A549 (cell line): ENCODE data around the gene SDC1. TPM values are rescaled to one million over a fixed set of nuclear protein-coding genes. Genes with fewer than 3 reads are reported as not detected.

ENCODE experiments used
- ATAC-seq, 2 experiments: fragments of 200-7000 bp in 1 of 2; fragments of >200 bp in 1 of 2; cut with Nextera tagmentation in 1 of 2; cut with Tn5 transposase in 1 of 2; 3 replicates each; pipeline versions ENCODE4 v1.8.0 to v1.9.1; 2018 to 2020; ENCODE audit warnings: mild to moderate bottlenecking in 1 of 2, moderate library complexity in 1 of 2
- CTCF ChIA-PET: fragments of 300-600 bp; sonication (Branson Sonifier 250); formaldehyde crosslinking; extraction: SDS; loops from one replicate; lab custom pipeline; 2021; ENCODE audit warnings: antibody characterized with exemption, inconsistent platforms; lab: Yijun Ruan, JAX
- POLR2A ChIA-PET: fragments of 350-600 bp; formaldehyde crosslinking; extraction: SDS; loops from one replicate; lab custom pipeline; 2021; ENCODE audit warnings: antibody characterized with exemption, inconsistent platforms; lab: Yijun Ruan, JAX
- DNase-seq, 2 experiments: peaks; one replicate each; pipeline versions ENCODE4 v3.0.0 to v3.0.0-alpha.2; 2011 to 2016; ENCODE audit warnings: low read depth in 1 of 2, low spot score in 1 of 2
- FAIRE-seq: peaks from 2 replicates; lab custom pipeline; 2011; peaks lifted over from hg19 to GRCh38; lab: Jason Lieb, UNC
- H3K27ac ChIP-seq, 2 experiments: fragments of >200 bp; sonication (Bioruptor Twin); formaldehyde crosslinking; 3 replicates each; pipeline ENCODE4 v1.5.1; 2016 to 2017
- H3K4me1 ChIP-seq: fragments of >200 bp; sonication (Bioruptor Twin); formaldehyde crosslinking; 3 replicates; pipeline ENCODE4 v1.6.1; 2016
- H3K4me2 ChIP-seq: fragments of >200 bp; sonication (Bioruptor Twin); formaldehyde crosslinking; 3 replicates; pipeline ENCODE4 v1.6.1; 2016
- H3K4me3 ChIP-seq: fragments of >200 bp; sonication (Bioruptor Twin); formaldehyde crosslinking; 3 replicates; pipeline ENCODE4 v1.5.1; 2016
- H3K9me3 ChIP-seq: fragments of >200 bp; sonication (Bioruptor Twin); formaldehyde crosslinking; 3 replicates; pipeline ENCODE4 v1.6.1; 2016
- BCL3 ChIP-seq: fragments of >200 bp; sonication (Bioruptor Twin); formaldehyde crosslinking; IDR thresholded peaks from 3 replicates; pipeline ENCODE4 v1.6.1; 2016
- BHLHE40 ChIP-seq: IDR thresholded peaks from 2 replicates; pipeline ENCODE4 v1.6.1; 2012; ENCODE audit warnings: low read depth, low read length, inconsistent platforms
- CBX2 ChIP-seq: fragments of 200-600 bp; sonication (generic); IDR thresholded peaks from 2 replicates; pipeline ENCODE4 v1.6.1; 2016; ENCODE audit warnings: low read depth, mild to moderate bottlenecking, borderline replicate concordance
- CEBPB ChIP-seq, 2 experiments: fragments of >200 bp in 1 of 2; sonication (Bioruptor Twin) in 1 of 2; formaldehyde crosslinking in 1 of 2; IDR thresholded peaks; 2 replicates each; pipeline ENCODE4 v1.6.1; 2012 to 2016
- CTCF ChIP-seq: fragments of >200 bp; sonication (Bioruptor Twin); formaldehyde crosslinking; IDR thresholded peaks from 3 replicates; pipeline ENCODE4 v1.5.1; 2016
- E2F6 ChIP-seq: IDR thresholded peaks from 2 replicates; pipeline ENCODE4 v1.6.1; 2012; ENCODE audit warnings: low read depth, borderline replicate concordance
- EHMT2 ChIP-seq: fragments of 200-600 bp; sonication (generic); IDR thresholded peaks from 2 replicates; pipeline ENCODE4 v1.6.1; 2016; ENCODE audit warnings: antibody characterized with exemption, low read depth, mild to moderate bottlenecking, moderate library complexity
- EP300 ChIP-seq, 2 experiments: fragments of >200 bp; sonication (Bioruptor Twin); formaldehyde crosslinking; IDR thresholded peaks; 2 replicates in 1 of 2; 3 replicates in 1 of 2; pipeline ENCODE4 v1.6.1; 2016 to 2017
- FOSB ChIP-seq: fragments of 250-450 bp; sonication (Bioruptor Pico); IDR thresholded peaks from 2 replicates; pipeline ENCODE4 v1.5.0; 2020; ENCODE audit warnings: mild to moderate bottlenecking, moderate library complexity
- HDAC2 ChIP-seq: fragments of 200-600 bp; sonication (generic); IDR thresholded peaks from 2 replicates; pipeline ENCODE4 v1.6.1; 2016
- HOXB13 ChIP-seq: fragments of 250-450 bp; sonication (Bioruptor Pico); IDR thresholded peaks from 2 replicates; pipeline ENCODE4 v1.5.0; 2020; ENCODE audit warnings: low read depth, mild to moderate bottlenecking, moderate library complexity
- JUN ChIP-seq, 2 experiments: fragments of >200 bp; sonication (Bioruptor Twin); formaldehyde crosslinking; IDR thresholded peaks; 2 replicates in 1 of 2; 3 replicates in 1 of 2; pipeline ENCODE4 v1.6.1; 2016 to 2017
- JUNB ChIP-seq: fragments of >200 bp; sonication (Bioruptor Twin); formaldehyde crosslinking; IDR thresholded peaks from 2 replicates; pipeline ENCODE4 v1.6.1; 2016
- MAFK ChIP-seq: fragments of 450-650 bp; IDR thresholded peaks from 2 replicates; pipeline ENCODE4 v1.6.1; 2014; ENCODE audit not compliant: partially characterized antibody
- NPAS2 ChIP-seq: fragments of 250-450 bp; sonication (Bioruptor Pico); IDR thresholded peaks from 2 replicates; pipeline ENCODE4 v1.8.0; 2022; ENCODE audit warnings: mild to moderate bottlenecking, moderate library complexity, borderline replicate concordance
- POLR2A ChIP-seq: IDR thresholded peaks from 2 replicates; pipeline ENCODE4 v1.6.1; 2012; ENCODE audit warnings: mild to moderate bottlenecking, low read length
- RARB ChIP-seq: fragments of 250-450 bp; sonication (Bioruptor Pico); IDR thresholded peaks from 2 replicates; pipeline ENCODE4 v1.8.0; 2021; ENCODE audit warnings: mild to moderate bottlenecking, moderate library complexity
- REST ChIP-seq: fragments of 200-600 bp; sonication (generic); IDR thresholded peaks from 2 replicates; pipeline ENCODE4 v1.6.1; 2016; ENCODE audit warnings: antibody characterized with exemption, mild to moderate bottlenecking, moderate library complexity
- RNF2 ChIP-seq: fragments of 200-600 bp; sonication (generic); IDR thresholded peaks from 2 replicates; pipeline ENCODE4 v1.6.1; 2016; ENCODE audit warnings: low read depth, mild to moderate bottlenecking, antibody characterized with exemption, moderate library complexity, borderline replicate concordance
- SREBF2 ChIP-seq: fragments of 450-650 bp; IDR thresholded peaks from 2 replicates; pipeline ENCODE4 v1.6.1; 2014; ENCODE audit warnings: mild to moderate bottlenecking, moderate library complexity
- TFCP2L1 ChIP-seq: fragments of 250-450 bp; sonication (Bioruptor Pico); IDR thresholded peaks from 2 replicates; pipeline ENCODE4 v1.5.0; 2021; ENCODE audit warnings: mild to moderate bottlenecking
- TP53 ChIP-seq: fragments of 250-450 bp; sonication (Bioruptor Pico); IDR thresholded peaks from 2 replicates; pipeline ENCODE4 v1.5.0; 2021; ENCODE audit warnings: mild to moderate bottlenecking, moderate library complexity
- USF2 ChIP-seq: fragments of 450-650 bp; IDR thresholded peaks from 2 replicates; pipeline ENCODE4 v1.6.1; 2014; ENCODE audit warnings: antibody characterized with exemption
- ZC3H11A ChIP-seq: fragments of 450-650 bp; IDR thresholded peaks from 2 replicates; pipeline ENCODE4 v1.6.1; 2014; ENCODE audit warnings: antibody characterized with exemption, mild to moderate bottlenecking
- ZFP36 ChIP-seq: fragments of 450-650 bp; IDR thresholded peaks from 2 replicates; pipeline ENCODE4 v1.6.1; 2014; ENCODE audit warnings: borderline replicate concordance; ENCODE audit not compliant: partially characterized antibody
- ZNF302 ChIP-seq: fragments of 250-450 bp; sonication (Bioruptor Pico); IDR thresholded peaks from 2 replicates; pipeline ENCODE4 v1.9.0; 2021; ENCODE audit warnings: inconsistent platforms, mild to moderate bottlenecking, moderate library complexity
- WGBS: methylation state at CpG from one replicate; pipeline ENCODE4 v1.1.6; 2017; ENCODE audit errors: missing lambda C conversion rate; 5-methylcytosine and 5-hydroxymethylcytosine counted together
- polyA plus RNA-seq, 4 experiments: library from polyadenylated mRNA; depleted of rRNA in 3 of 4; stranded (reverse); fragments of >200 nt; fragmentation: RNase III in 1 of 4; extraction: RNeasy Plus Mini Kit Qiagen cat#74134 plus additional on column Dnase treatment in 1 of 4; gene quantifications; 2 replicates in 3 of 4; 3 replicates in 1 of 4; pipeline ENCODE4 v1.2.3, GENCODE V29; 2011 to 2017

Gene SDC1
- polyA plus RNA-seq, 2 of the 4 experiments (the other 2 are of a cell fraction), result 116 to 171 TPM

- Histone ChIP-seq H3K4me2 (no peak overlapping the region), H3K4me1 (peaks cover 57% of the 10 kb centered on the region), H3K27ac (no peak overlapping the region), H3K9me3 (no peaks in the 10 kb centered on the region), H3K4me3 (no peak overlapping the region)
- ATAC-seq, result no peak
- 91% methylated on average over 12 of the region's 14 CpGs for WGBS
- DNase-seq, result no peak
- POLR2A ChIA-PET, result interaction anchor here (0.5 kb wide), 1 partner anchor 11 kb away, joined by 3 read pairs; no protein-coding TSS in a partner anchor
- no peak for FAIRE-seq
- TF ChIP-seq BHLHE40 (no peak), E2F6 (no peak), BCL3 (no peak), TP53 (CRISPR knock-in tag) (no peak), ZC3H11A (no peak), EP300 (IDR thresholded peaks at IDR 0.05) (no peak), HDAC2 (no peak), JUN (IDR thresholded peaks at IDR 0.05) (no peak), EHMT2 (no peak), USF2 (no peak)
- CTCF ChIA-PET, result interaction anchor here (0.9 to 15.3 kb wide), 8 partner anchors 9 to 196 kb away, joined by 3 to 149 read pairs (median 4); partner anchors contain the start of gene SDC1
Observed at GRCh38 chr2:20211860-20212458, 13.0 kb downstream of the SDC1 start.

- FAIRE-seq, result no peak
- POLR2A ChIA-PET, result no interaction called here
- TF ChIP-seq ZFP36 (no peak), SREBF2 (no peak), HOXB13 (no peak), EHMT2 (no peak), CBX2 (no peak), MAFK (no peak)
- CTCF ChIA-PET, result interaction anchor here (0.8 to 15.3 kb wide), 11 partner anchors 8 to 196 kb away, joined by 3 to 149 read pairs (median 4); partner anchors contain the start of gene SDC1
- ATAC-seq, result no peak
- 85% methylated on average over 10 of the region's 12 CpGs for WGBS
- peaks cover 62% of the 10 kb centered on the region for H3K4me1 ChIP-seq
- no peak overlapping the region for H3K27ac ChIP-seq
- no peak overlapping the region for H3K4me2 ChIP-seq
- H3K4me3 ChIP-seq, result no peak overlapping the region
- H3K9me3 ChIP-seq, result no peaks in the 10 kb centered on the region
- DNase-seq, result no peak
Observed at GRCh38 chr2:20211420-20211819, 13.5 kb downstream of the SDC1 start.

GRCh38 chr2:20210462-20210861, 14.5 kb downstream of the SDC1 start:
- ATAC-seq (no peak), FAIRE-seq (no peak), DNase-seq (no peak)
- H3K4me1 ChIP-seq, result peaks cover 58% of the 10 kb centered on the region
- no peak overlapping the region for H3K4me2 ChIP-seq
- no peaks in the 10 kb centered on the region for H3K9me3 ChIP-seq
- no peak overlapping the region for H3K4me3 ChIP-seq
- 92% methylated on average over 8 of the region's 8 CpGs for WGBS
- ChIA-PET POLR2A (no interaction called here), CTCF (interaction anchor here (0.7 to 15.3 kb wide), 11 partner anchors 11 to 195 kb away, joined by 3 to 149 read pairs (median 5); partner anchors contain the start of gene SDC1)
- no peak overlapping the region for H3K27ac ChIP-seq
- TF ChIP-seq RARB (CRISPR knock-in tag) (no peak), JUNB (no peak), NPAS2 (no peak), ZNF302 (no peak), RNF2 (no peak), ZFP36 (no peak), REST (no peak), POLR2A (no peak), JUN (IDR thresholded peaks at IDR 0.05) (no peak), CEBPB (IDR thresholded peaks at IDR 0.05) (no peak), MAFK (no peak), FOSB (CRISPR knock-in tag) (no peak), CTCF (no peak), TFCP2L1 (no peak), CBX2 (no peak)
